Measurements from ENCODE around the gene DCXR.

The DCXR gene

GRCh38 chr17:81994593-81995462 lies 42.7 kb downstream of the DCXR start:
- FAIRE-seq, result no peak

GRCh38 chr17:81993729-81994592 lies 43.5 kb downstream of the DCXR start:
- FAIRE-seq, result no peak

GRCh38 chr17:81992306-81993102 lies 45.0 kb downstream of the DCXR start:
- no peak for FAIRE-seq

- no peak for FAIRE-seq
These were observed 45.7 kb downstream of the DCXR start for GRCh38 chr17:81991684-81992305.

GRCh38 chr17:81990836-81991683 lies 46.4 kb downstream of the DCXR start:
- no peak for FAIRE-seq

GRCh38 chr17:81987161-81987770 lies 50.2 kb downstream of the DCXR start:
- no peak for FAIRE-seq

- no peak for FAIRE-seq
These were observed 50.9 kb downstream of the DCXR start for GRCh38 chr17:81986606-81987005.
